CD8-positive, alpha-beta memory T cell (primary cell): ENCODE results near the gene PPFIA4. TPM values are rescaled to one million over a fixed set of nuclear protein-coding genes. Genes with fewer than 3 reads are reported as not detected.
A peak's percentile ranks its signal among the peaks of the same experiment; 100 is the strongest.

Experiments
- CTCF ChIA-PET: fragments of 350-600 bp; sonication (Branson Sonifier 250); formaldehyde crosslinking; loops from one replicate; lab custom pipeline; 2021; ENCODE audit warnings: antibody characterized with exemption; lab: Charles Lee
- POLR2A ChIA-PET: fragments of 350-600 bp; sonication (Branson Sonifier 250); formaldehyde crosslinking; loops from one replicate; lab custom pipeline; 2021; ENCODE audit warnings: antibody characterized with exemption; lab: Charles Lee
- DNase-seq, 5 donors: peaks; one replicate each; pipeline versions ENCODE4 v3.0.0 to v3.0.0-alpha.2; 2020 to 2022; ENCODE audit warnings: mixed read lengths in 1 of 5
- H3K27ac ChIP-seq: one replicate; pipeline ENCODE4 v1.7.0; 2013; ENCODE audit warnings: low read depth, mild to moderate bottlenecking, low read length, moderate library complexity
- H3K27me3 ChIP-seq: 2 replicates; pipeline ENCODE4 v1.7.0; 2013; ENCODE audit warnings: low read length, mild to moderate bottlenecking; ENCODE audit not compliant: insufficient read depth, poor library complexity, severe bottlenecking
- H3K36me3 ChIP-seq: 2 replicates; pipeline ENCODE4 v1.7.0; 2013; ENCODE audit warnings: mild to moderate bottlenecking, low read length, moderate library complexity; ENCODE audit not compliant: insufficient read depth
- H3K4me1 ChIP-seq: 2 replicates; pipeline ENCODE4 v1.7.0; 2013; ENCODE audit warnings: mild to moderate bottlenecking, low read length, moderate library complexity; ENCODE audit not compliant: insufficient read depth
- H3K4me3 ChIP-seq: 2 replicates; pipeline ENCODE4 v1.7.0; 2013; ENCODE audit warnings: mild to moderate bottlenecking, low read length
- H3K9me3 ChIP-seq: 2 replicates; pipeline ENCODE4 v1.7.0; 2013; ENCODE audit warnings: mild to moderate bottlenecking, low read length
- H3K27ac Mint-ChIP-seq, 8 donors: one replicate each; pipeline ENCODE4 v1.8.0; 2020 to 2021; ENCODE audit warnings: mixed read lengths in 8 of 8, mild to moderate bottlenecking in 6 of 8, inconsistent platforms in 3 of 8, moderate library complexity in 3 of 8
- H3K27me3 Mint-ChIP-seq, 2 donors: one replicate each; pipeline ENCODE4 v1.8.0; 2020 to 2021; ENCODE audit warnings: mixed read lengths in 2 of 2, mild to moderate bottlenecking in 1 of 2, moderate library complexity in 1 of 2
- H3K36me3 Mint-ChIP-seq, 3 donors: one replicate each; pipeline ENCODE4 v1.8.0; 2020 to 2021; ENCODE audit warnings: mixed read lengths in 3 of 3, inconsistent platforms in 1 of 3, mild to moderate bottlenecking in 1 of 3
- H3K4me1 Mint-ChIP-seq, 3 donors: one replicate each; pipeline ENCODE4 v1.8.0; 2020 to 2021; ENCODE audit warnings: mixed read lengths in 3 of 3, inconsistent platforms in 1 of 3, mild to moderate bottlenecking in 1 of 3
- H3K4me3 Mint-ChIP-seq, 7 donors: one replicate each; pipeline ENCODE4 v1.8.0; 2020 to 2021; ENCODE audit warnings: mixed read lengths in 7 of 7, mild to moderate bottlenecking in 6 of 7, moderate library complexity in 4 of 7, inconsistent platforms in 2 of 7
- H3K9me3 Mint-ChIP-seq, 5 donors: one replicate each; pipeline ENCODE4 v1.8.0; 2020 to 2022; ENCODE audit warnings: mixed read lengths in 5 of 5, mild to moderate bottlenecking in 3 of 5, moderate library complexity in 2 of 5, inconsistent platforms in 1 of 5
- polyA plus RNA-seq: library from polyadenylated mRNA; unstranded; fragments of 300-500 nt; fragmentation: Illumina TruSeq; gene quantifications from one replicate; pipeline ENCODE4 v1.2.3, GENCODE V29; 2021
- total RNA-seq, 2 experiments: library from RNA; stranded (reverse); gene quantifications; one replicate each; pipeline ENCODE4 v1.2.3, GENCODE V29; 2021

Gene PPFIA4
- total and polyA plus RNA-seq, 3 experiments from 2014 or later: 1.2 to 1.5 TPM; not detected in 1

- Mint-ChIP-seq H3K9me3 (no peaks in the 10 kb centered on the region), H3K36me3 (no peaks in the 10 kb centered on the region), H3K4me3 (no peak overlapping the region), H3K4me1 (no peaks in the 10 kb centered on the region), H3K27ac (no peak overlapping the region), H3K27me3 (peaks cover 5 to 19% of the 10 kb centered on the region in 2 donors)
- H3K27ac ChIP-seq: no peak overlapping the region
- no peaks in the 10 kb centered on the region for H3K9me3 ChIP-seq
- H3K4me3 ChIP-seq: no peak overlapping the region
- H3K4me1 ChIP-seq: no peaks in the 10 kb centered on the region
- DNase-seq: peak in 1 of 5 donors; percentile 46
- no peaks in the 10 kb centered on the region for H3K36me3 ChIP-seq
- POLR2A ChIA-PET: no interaction called here
- no peaks in the 10 kb centered on the region for H3K27me3 ChIP-seq
- CTCF ChIA-PET: no interaction called here
These were observed 19.0 kb downstream of the PPFIA4 start for GRCh38 chr1:203045336-203045735.

- Histone ChIP-seq H3K27me3 (no peaks in the 10 kb centered on the region), H3K4me3 (no peak overlapping the region), H3K9me3 (no peaks in the 10 kb centered on the region), H3K27ac (no peak overlapping the region), H3K4me1 (no peaks in the 10 kb centered on the region), H3K36me3 (no peaks in the 10 kb centered on the region)
- Mint-ChIP-seq H3K4me1 (no peaks in the 10 kb centered on the region), H3K4me3 (no peak overlapping the region), H3K9me3 (no peaks in the 10 kb centered on the region), H3K27ac (no peak overlapping the region), H3K36me3 (no peaks in the 10 kb centered on the region), H3K27me3 (peaks cover 8 to 26% of the 10 kb centered on the region in 2 donors)
- ChIA-PET CTCF (no interaction called here), POLR2A (no interaction called here)
- peak in 1 of 5 donors; percentile 39 for DNase-seq
These were observed 19.7 kb downstream of the PPFIA4 start for GRCh38 chr1:203045821-203046594.

- POLR2A ChIA-PET: no interaction called here
- CTCF ChIA-PET: no interaction called here
These were observed 20.8 kb downstream of the PPFIA4 start for GRCh38 chr1:203046984-203047630.

GRCh38 chr1:203048086-203048485 lies 21.8 kb downstream of the PPFIA4 start:
- Histone ChIP-seq H3K27ac (no peak overlapping the region), H3K27me3 (no peaks in the 10 kb centered on the region), H3K4me1 (no peaks in the 10 kb centered on the region), H3K9me3 (no peaks in the 10 kb centered on the region), H3K4me3 (no peak overlapping the region), H3K36me3 (no peaks in the 10 kb centered on the region)
- H3K36me3 Mint-ChIP-seq: no peaks in the 10 kb centered on the region
- no peaks in the 10 kb centered on the region for H3K9me3 Mint-ChIP-seq
- H3K27ac Mint-ChIP-seq: no peak overlapping the region
- peaks cover 11 to 40% of the 10 kb centered on the region in 2 donors for H3K27me3 Mint-ChIP-seq
- no peaks in the 10 kb centered on the region for H3K4me1 Mint-ChIP-seq
- no peak for DNase-seq
- CTCF ChIA-PET: no interaction called here
- POLR2A ChIA-PET: no interaction called here
- H3K4me3 Mint-ChIP-seq: no peak overlapping the region

More at GRCh38 chr1:203046984-203047630, 20.8 kb downstream of the PPFIA4 start:
- no peaks in the 10 kb centered on the region for H3K9me3 ChIP-seq
- no peak overlapping the region for H3K4me3 ChIP-seq
- H3K4me1 ChIP-seq: no peaks in the 10 kb centered on the region
- H3K27me3 ChIP-seq: no peaks in the 10 kb centered on the region
- no peaks in the 10 kb centered on the region for H3K36me3 ChIP-seq
- no peak overlapping the region for H3K27ac ChIP-seq
- Mint-ChIP-seq H3K4me3 (no peak overlapping the region), H3K36me3 (no peaks in the 10 kb centered on the region), H3K27me3 (peaks cover 8 to 34% of the 10 kb centered on the region in 2 donors), H3K4me1 (no peaks in the 10 kb centered on the region), H3K27ac (peak overlapping the region in 1 of 8 donors; percentile 18), H3K9me3 (no peaks in the 10 kb centered on the region)
- no peak for DNase-seq

- Mint-ChIP-seq H3K36me3 (no peaks in the 10 kb centered on the region), H3K27me3 (peaks cover 11 to 37% of the 10 kb centered on the region in 2 donors)
These were observed 22.3 kb downstream of the PPFIA4 start for GRCh38 chr1:203048555-203049051.

GRCh38 chr1:203049077-203049476 lies 22.8 kb downstream of the PPFIA4 start:
- H3K4me1 ChIP-seq: no peaks in the 10 kb centered on the region
- ChIA-PET CTCF (no interaction called here), POLR2A (no interaction called here)
- H3K27ac ChIP-seq: no peak overlapping the region
- H3K9me3 ChIP-seq: no peaks in the 10 kb centered on the region
- H3K4me1 Mint-ChIP-seq: no peaks in the 10 kb centered on the region
- no peak overlapping the region for H3K4me3 ChIP-seq
- H3K4me3 Mint-ChIP-seq: no peak overlapping the region
- no peaks in the 10 kb centered on the region for H3K9me3 Mint-ChIP-seq
- H3K27ac Mint-ChIP-seq: no peak overlapping the region
- no peaks in the 10 kb centered on the region for H3K27me3 ChIP-seq
- H3K36me3 Mint-ChIP-seq: no peaks in the 10 kb centered on the region
- H3K27me3 Mint-ChIP-seq: peaks cover 10 to 37% of the 10 kb centered on the region in 2 donors
- DNase-seq: no peak
- no peaks in the 10 kb centered on the region for H3K36me3 ChIP-seq

More at GRCh38 chr1:203048555-203049051, 22.3 kb downstream of the PPFIA4 start:
- H3K36me3 ChIP-seq: no peaks in the 10 kb centered on the region
- H3K4me3 ChIP-seq: no peak overlapping the region
- no peak overlapping the region for H3K4me3 Mint-ChIP-seq
- no peak for DNase-seq
- no peaks in the 10 kb centered on the region for H3K4me1 Mint-ChIP-seq
- ChIA-PET POLR2A (no interaction called here), CTCF (no interaction called here)
- no peaks in the 10 kb centered on the region for H3K27me3 ChIP-seq
- H3K9me3 Mint-ChIP-seq: no peaks in the 10 kb centered on the region
- no peak overlapping the region for H3K27ac ChIP-seq
- H3K4me1 ChIP-seq: no peaks in the 10 kb centered on the region
- no peak overlapping the region for H3K27ac Mint-ChIP-seq
- no peaks in the 10 kb centered on the region for H3K9me3 ChIP-seq

- H3K4me1 ChIP-seq: no peaks in the 10 kb centered on the region
- no peak overlapping the region for H3K27ac ChIP-seq
- Mint-ChIP-seq H3K4me1 (no peaks in the 10 kb centered on the region), H3K36me3 (no peaks in the 10 kb centered on the region), H3K9me3 (no peaks in the 10 kb centered on the region), H3K27ac (no peak overlapping the region), H3K4me3 (no peak overlapping the region), H3K27me3 (peaks cover 10 to 32% of the 10 kb centered on the region in 2 donors)
- ChIA-PET POLR2A (no interaction called here), CTCF (no interaction called here)
- no peak overlapping the region for H3K4me3 ChIP-seq
- DNase-seq: no peak
- no peaks in the 10 kb centered on the region for H3K27me3 ChIP-seq
- H3K9me3 ChIP-seq: no peaks in the 10 kb centered on the region
- no peaks in the 10 kb centered on the region for H3K36me3 ChIP-seq
These were observed 23.4 kb downstream of the PPFIA4 start for GRCh38 chr1:203049576-203050180.

GRCh38 chr1:203050826-203051225 lies 24.5 kb downstream of the PPFIA4 start:
- Histone ChIP-seq H3K9me3 (no peaks in the 10 kb centered on the region), H3K4me3 (no peak overlapping the region), H3K36me3 (no peaks in the 10 kb centered on the region), H3K27me3 (no peaks in the 10 kb centered on the region), H3K4me1 (no peaks in the 10 kb centered on the region), H3K27ac (no peak overlapping the region)
- no peak for DNase-seq
- Mint-ChIP-seq H3K27me3 (peaks cover 9 to 28% of the 10 kb centered on the region in 2 donors), H3K27ac (no peak overlapping the region), H3K36me3 (no peaks in the 10 kb centered on the region), H3K9me3 (no peaks in the 10 kb centered on the region), H3K4me3 (no peak overlapping the region), H3K4me1 (no peaks in the 10 kb centered on the region)
- CTCF ChIA-PET: no interaction called here
- POLR2A ChIA-PET: no interaction called here
